LoVo (cell line): ENCODE measurements around the gene HSD17B3.
A peak's percentile ranks its signal among the peaks of the same experiment; 100 is the strongest.
"Not testable (repeated sequence)": the region's sequence is repeated elsewhere in the genome, so short reads cannot be mapped to it uniquely, and the experiment has no call there.

ENCODE experiments used
- DNase-seq: peaks from one replicate; pipeline ENCODE4 v3.0.0-alpha.2; 2016; ENCODE audit warnings: low spot score

Gene HSD17B3

GRCh38 chr9:96236337-96236736 is 65.6 kb downstream of the HSD17B3 start:
- not testable (repeated sequence) for DNase-seq

GRCh38 chr9:96232539-96233241 is 69.3 kb downstream of the HSD17B3 start:
- peak; percentile 51 for DNase-seq

- no peak for DNase-seq
These were observed 69.8 kb downstream of the HSD17B3 start for GRCh38 chr9:96232164-96232538.

- no peak for DNase-seq
These were observed 72.0 kb downstream of the HSD17B3 start for GRCh38 chr9:96230002-96230401.

DNA sequence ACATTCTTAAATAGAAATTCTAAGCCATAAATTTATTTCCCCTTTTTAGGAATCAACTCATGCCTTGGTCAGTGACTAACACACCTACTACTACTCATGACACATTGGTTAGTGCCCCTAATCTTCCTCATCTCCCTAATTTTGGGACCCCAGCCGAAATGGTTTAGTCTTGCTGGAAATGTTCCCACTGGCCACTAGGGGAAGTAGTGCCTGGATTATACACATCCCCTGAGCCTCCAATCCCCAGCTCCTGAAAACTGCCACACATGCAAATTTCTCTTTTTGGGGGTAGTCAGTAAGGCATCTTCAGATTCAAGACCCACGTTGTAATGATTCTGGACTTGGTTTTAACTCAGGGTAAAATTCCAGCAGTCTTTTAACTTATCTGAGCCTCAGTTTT is 79.8 kb downstream of the HSD17B3 start:
- no peak for DNase-seq

GRCh38 chr9:96219900-96220257 is 82.1 kb downstream of the HSD17B3 start:
- DNase-seq: no peak

- DNase-seq: no peak
These were observed 82.7 kb downstream of the HSD17B3 start for GRCh38 chr9:96219026-96219899.

DNA sequence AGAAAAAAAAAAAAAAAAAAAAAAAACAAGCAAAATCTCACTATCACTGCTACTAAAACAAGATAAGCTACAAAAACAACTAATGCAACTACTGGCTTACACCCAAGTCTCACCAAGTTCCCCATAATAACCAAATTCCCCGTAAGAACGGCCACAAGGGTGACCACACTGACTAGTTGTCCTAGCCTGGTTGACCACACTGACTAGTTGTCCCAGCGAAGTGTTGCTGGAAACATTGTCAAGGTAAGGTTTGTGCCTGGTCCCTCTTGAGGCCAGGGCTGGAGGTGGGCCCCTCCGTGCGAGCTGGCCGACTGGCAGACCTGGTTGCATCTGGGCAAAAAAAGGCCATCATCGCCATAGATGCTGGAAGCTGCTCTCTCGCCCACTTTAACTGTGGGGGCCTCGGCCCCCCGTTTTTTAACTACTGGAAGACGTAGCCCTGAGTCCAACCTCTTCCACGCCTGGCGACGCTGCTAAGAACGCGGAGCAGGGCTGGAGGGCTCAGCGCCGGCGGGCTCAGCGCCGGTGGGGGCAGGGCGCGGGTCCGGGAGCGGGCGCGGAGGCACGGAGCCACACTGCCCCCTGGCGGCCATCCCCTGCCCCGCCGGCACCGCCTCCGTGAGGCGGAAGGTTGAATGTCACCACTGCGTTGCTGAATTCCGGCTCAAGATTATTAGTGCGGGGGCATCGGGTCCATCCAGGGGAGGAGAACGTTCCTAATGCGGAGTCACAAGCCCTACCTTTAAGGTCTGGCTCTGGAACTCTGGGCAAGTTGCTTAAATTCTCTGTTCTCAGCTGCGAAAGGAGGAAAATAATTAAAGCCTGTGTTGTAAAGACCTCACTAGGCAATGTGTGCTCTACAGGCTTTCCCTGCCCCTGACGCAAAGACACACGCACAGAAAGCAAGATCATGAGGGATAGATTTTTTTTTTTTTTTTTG is 84.0 kb downstream of the HSD17B3 start:
- DNase-seq: peak; percentile 70

GRCh38 chr9:96217294-96217707 is 84.7 kb downstream of the HSD17B3 start:
- DNase-seq: no peak

DNA sequence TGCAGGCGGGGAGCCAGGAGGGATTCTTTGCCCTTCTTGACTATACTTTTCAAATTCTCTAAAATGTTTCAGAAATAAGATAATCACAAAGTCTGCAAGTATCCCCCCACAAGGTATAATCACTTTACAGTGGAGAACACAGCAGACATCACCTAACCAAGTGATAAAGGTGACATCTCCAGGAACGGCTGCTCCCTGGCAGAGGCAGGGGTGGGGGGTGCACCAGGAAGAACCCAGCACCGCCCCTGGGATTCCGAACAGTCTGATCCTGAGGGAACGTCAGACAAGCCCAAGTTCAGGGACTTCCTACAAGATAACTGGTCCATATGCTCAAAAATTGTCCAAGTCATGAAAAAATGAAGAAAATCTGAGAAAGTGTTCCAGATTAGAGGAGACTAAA is 85.4 kb downstream of the HSD17B3 start:
- DNase-seq: no peak

GRCh38 chr9:96215841-96216240 is 86.1 kb downstream of the HSD17B3 start:
- no peak for DNase-seq

DNA sequence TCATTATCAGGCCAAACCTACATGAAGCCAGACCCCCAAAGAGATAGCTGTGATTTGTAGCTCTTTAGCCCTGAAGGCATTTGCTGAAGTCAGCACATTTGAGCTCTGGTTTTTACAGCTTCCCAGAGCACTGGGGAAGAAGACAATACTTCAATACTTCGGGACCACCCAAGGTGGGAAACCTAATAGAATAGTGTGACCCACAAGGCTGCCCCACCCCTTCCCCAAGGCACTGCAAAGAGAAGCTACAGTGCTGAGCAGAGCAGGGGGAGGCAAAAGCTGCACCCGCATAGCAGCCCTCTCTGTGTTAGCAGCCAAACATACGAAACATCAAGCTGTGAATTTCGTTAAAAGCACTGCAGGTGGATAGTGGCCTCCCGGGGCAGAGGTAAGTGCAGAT is 87.3 kb downstream of the HSD17B3 start:
- DNase-seq: no peak

- DNase-seq: no peak
These were observed 92.3 kb downstream of the HSD17B3 start for GRCh38 chr9:96209407-96210271.

DNA sequence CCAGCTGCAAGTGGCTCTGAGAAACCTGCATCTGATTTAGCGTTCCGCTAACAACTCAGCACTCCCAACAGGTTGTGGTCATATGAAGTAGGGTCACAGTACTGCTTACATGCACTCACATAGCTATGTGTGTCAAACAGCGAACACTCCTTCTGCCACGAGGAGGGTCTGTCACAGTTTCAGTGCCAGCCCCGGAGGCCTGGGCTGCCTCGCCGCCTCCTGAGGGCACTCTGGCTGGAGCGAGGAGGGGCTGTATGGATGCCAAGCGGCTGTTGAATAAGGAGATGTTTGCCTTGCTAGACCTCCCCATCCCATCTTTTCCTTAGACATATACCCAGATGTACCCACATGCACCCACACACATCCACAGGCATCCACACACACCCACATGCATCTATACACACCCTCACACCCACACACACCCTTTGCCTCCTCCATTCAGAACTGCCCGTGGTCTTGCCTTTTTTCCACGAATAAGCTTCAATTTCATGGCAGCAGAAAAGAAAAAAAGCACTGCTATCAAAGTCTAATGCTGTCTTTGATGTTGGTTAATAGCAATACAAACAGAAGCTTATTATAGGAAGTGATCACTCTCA is 95.7 kb downstream of the HSD17B3 start:
- DNase-seq: no peak

GRCh38 chr9:96204853-96205252 is 97.1 kb downstream of the HSD17B3 start:
- no peak for DNase-seq

DNA sequence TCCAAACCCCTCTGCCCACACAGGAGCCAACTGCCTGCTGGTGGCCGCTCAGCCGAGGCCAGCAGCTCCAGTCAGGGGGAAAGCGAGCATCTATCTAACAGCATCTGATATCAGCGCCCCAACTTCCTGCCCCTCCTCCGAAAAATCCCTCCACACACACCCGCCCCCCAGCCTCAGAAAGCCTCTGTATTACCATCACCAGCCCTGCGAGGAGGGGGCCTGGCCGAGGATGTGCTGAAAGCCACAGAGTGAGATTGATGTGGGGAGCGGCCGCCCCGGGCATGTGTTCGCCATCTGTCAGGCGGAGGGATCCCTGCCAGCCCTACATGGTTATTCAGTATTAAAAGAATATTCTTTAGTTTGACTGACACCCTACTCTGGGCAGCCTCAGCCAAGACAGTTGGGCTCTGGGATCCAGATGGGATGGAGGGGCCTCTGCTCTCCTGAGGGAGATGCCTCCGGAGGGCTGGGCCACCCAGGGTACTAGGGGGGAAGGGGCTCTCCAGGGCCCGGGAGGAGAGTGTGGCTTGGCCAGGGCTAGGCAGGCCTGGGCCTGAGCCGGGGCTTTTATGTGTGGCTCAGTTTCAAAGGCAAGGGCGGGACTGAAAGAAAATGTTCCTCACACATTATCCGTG is 98.0 kb downstream of the HSD17B3 start:
- DNase-seq: no peak

GRCh38 chr9:96202971-96203780 is 98.8 kb downstream of the HSD17B3 start:
- DNase-seq: no peak

DNA sequence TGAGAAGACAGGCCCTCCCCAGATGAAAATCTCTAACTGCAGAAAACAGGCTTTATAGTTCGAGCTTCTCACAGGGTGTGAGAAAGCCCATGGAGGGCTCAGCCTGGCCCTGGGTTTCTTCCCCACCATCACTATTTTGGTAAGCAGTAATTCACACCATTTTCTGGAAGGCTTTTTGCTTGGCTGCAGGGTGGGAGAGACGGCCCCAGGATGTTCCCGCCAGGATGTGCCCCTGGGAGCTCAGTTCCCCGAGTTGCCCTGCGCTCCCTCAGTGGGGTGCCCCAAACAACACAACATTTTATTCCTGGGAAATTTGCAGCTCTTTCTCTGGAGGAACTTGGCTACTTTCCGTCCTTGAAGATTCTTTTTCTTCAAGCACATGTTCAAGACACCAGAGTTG is 100.8 kb downstream of the HSD17B3 start:
- DNase-seq: no peak

GRCh38 chr9:96199006-96199405 is 103.0 kb downstream of the HSD17B3 start:
- DNase-seq: no peak

DNA sequence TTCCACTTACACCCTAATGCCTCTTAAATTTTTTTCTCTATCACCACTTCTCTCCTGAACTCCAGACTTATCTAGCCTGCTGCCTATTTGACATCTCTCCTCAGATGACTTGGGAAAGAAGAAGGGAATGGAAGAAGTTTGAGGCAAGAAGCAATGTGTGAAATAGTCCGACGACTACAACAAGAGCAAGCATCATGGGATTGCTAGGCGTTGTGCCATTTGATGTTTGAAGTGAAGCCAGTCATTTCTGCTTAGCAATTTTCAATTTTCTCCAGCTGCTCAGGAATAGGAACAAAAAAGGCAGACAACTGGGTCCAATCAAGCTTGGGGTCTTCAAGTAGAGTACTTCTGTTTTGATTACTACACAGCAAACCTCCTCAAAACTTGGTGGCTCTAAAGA is 106.4 kb downstream of the HSD17B3 start:
- no peak for DNase-seq
